IPS-18a (cell line): ENCODE measurements around the gene PRMT9.

ENCODE experiments used
- H3K27ac ChIP-seq: one replicate; pipeline ENCODE4 v1.5.1; 2013; ENCODE audit warnings: low read length
- H3K27me3 ChIP-seq: one replicate; pipeline ENCODE4 v1.6.1; 2013; ENCODE audit warnings: mild to moderate bottlenecking, low read length; ENCODE audit not compliant: control insufficient read depth, insufficient read depth
- H3K36me3 ChIP-seq: one replicate; pipeline ENCODE4 v1.6.1; 2013; ENCODE audit warnings: low read depth, low read length; ENCODE audit not compliant: control insufficient read depth
- H3K4me1 ChIP-seq: one replicate; pipeline ENCODE4 v1.6.1; 2013; ENCODE audit warnings: low read depth, low read length; ENCODE audit not compliant: control insufficient read depth
- H3K4me3 ChIP-seq: one replicate; pipeline ENCODE4 v1.5.1; 2013; ENCODE audit warnings: low read length
- H3K9ac ChIP-seq: one replicate; pipeline ENCODE4 v1.6.1; 2013; ENCODE audit warnings: mild to moderate bottlenecking, low read length, moderate library complexity
- H3K9me3 ChIP-seq: one replicate; pipeline ENCODE4 v1.6.1; 2013; ENCODE audit warnings: low read depth, low read length; ENCODE audit not compliant: control insufficient read depth

Gene PRMT9

DNA sequence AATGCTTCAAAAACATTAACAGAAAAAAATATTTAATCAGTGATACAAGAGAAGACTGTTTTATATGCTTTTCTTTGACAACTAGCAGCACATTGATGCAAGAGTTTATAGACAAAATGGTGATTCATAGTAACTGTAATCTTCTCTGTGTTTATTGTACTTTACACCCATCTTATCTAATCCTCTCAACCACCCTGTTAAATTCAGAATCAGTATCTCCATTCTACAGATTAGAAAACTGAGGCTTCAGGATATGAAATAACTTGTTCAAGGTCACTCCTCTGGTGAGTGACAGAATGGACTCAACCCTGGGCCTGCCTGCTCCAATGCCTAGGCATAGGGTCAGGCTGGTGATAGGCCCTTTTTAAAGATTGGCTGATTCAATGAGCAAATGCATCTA is 92.9 kb downstream of the PRMT9 start:
- Histone ChIP-seq H3K9ac (no peak overlapping the region), H3K9me3 (no peaks in the 10 kb centered on the region), H3K4me1 (no peaks in the 10 kb centered on the region), H3K36me3 (no peaks in the 10 kb centered on the region), H3K4me3 (no peak overlapping the region), H3K27me3 (no peaks in the 10 kb centered on the region), H3K27ac (no peak overlapping the region)

DNA sequence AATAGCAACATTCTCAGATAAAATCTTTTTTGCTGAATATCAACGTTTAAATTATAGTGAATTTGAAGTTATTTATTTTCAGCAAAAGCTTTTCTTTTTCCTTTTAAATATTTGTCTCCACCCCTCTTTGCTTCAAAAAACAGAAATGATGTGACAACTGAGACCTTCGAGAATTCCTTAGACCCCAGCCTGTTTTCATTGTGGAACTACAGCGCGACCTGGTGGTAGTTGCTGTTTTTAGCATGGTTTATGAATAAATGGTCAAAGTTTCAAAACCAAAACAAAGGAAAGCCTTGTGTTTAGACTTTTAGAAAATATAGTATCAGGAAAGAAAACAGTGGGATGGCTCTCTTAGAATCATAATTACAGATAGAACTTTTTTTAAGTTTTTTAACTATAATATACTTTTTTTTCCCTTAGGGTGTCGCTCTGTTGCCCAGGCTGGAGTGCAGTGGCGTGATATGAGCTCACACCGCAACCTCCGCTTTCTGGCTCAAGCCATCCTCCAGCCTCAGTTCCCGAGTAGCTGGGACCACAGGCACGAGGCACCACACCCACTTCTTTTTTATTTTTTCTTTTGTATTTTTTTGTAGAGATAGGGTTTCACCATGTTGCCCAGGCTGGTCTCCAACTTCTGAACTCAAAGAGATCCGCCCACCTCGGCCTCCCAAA is 93.6 kb downstream of the PRMT9 start:
- no peaks in the 10 kb centered on the region for H3K36me3 ChIP-seq
- no peak overlapping the region for H3K4me3 ChIP-seq
- no peak overlapping the region for H3K9ac ChIP-seq
- H3K4me1 ChIP-seq = no peaks in the 10 kb centered on the region
- no peak overlapping the region for H3K27ac ChIP-seq
- no peaks in the 10 kb centered on the region for H3K9me3 ChIP-seq
- H3K27me3 ChIP-seq = no peaks in the 10 kb centered on the region

- Histone ChIP-seq H3K4me3 (no peak overlapping the region), H3K9me3 (no peaks in the 10 kb centered on the region)
Observed at GRCh38 chr4:147589586-147589985, 94.4 kb downstream of the PRMT9 start.

More at GRCh38 chr4:147589586-147589985, 94.4 kb downstream of the PRMT9 start:
- Histone ChIP-seq H3K4me1 (no peaks in the 10 kb centered on the region), H3K27me3 (no peaks in the 10 kb centered on the region), H3K36me3 (no peaks in the 10 kb centered on the region), H3K9ac (no peak overlapping the region), H3K27ac (no peak overlapping the region)
